ENCODE results near the gene KRTAP5-10.
"Not testable (repeated sequence)": the region's sequence is repeated elsewhere in the genome, so short reads cannot be mapped to it uniquely, and the experiment has no call there.

GRCh38 chr11:71526796-71527575 lies 38.4 kb upstream of the KRTAP5-10 start, which contains the start of gene KRTAP5-7:
- not testable (repeated sequence) for TF ChIP-seq CTCF, POLR2A (IDR thresholded peaks at IDR 0.05)
